Body of pancreas (tissue), 4 donors: ENCODE results near the gene CEP120.

Experiments used
- POLR2A ChIP-seq, 3 donors: fragments of 450-650 bp; IDR thresholded peaks; one replicate each; pipeline ENCODE4 v1.6.1; 2016; ENCODE audit warnings: antibody characterized with exemption in 3 of 3, mild to moderate bottlenecking in 2 of 3
- TF ChIP-seq, protein P1 (sequence below), 7 experiments: fragments of 450-650 bp in 4 of 7; fragments of 200-600 bp in 3 of 7; sonication (generic) in 3 of 7; IDR thresholded peaks; one replicate each; pipeline ENCODE4 v1.5.1; 2016 to 2019; ENCODE audit warnings: antibody characterized with exemption in 7 of 7

DNA sequence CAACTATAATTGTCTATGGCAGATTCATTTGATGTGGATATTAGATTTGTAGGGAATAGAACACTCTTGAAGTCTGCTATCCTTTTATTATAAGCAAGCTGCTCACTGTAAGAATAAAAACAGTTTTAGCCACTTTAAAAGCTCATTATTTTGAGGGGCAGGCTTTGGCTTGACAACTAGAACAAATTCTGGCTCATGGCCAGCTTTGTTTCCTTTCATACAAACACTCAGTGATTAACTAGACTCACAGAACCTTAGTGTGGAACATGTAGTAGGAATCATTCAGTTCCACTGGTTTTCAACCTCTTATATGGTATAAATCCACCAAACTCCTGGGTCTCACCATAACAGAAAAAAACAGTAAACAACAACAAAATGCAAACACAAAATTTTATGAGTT, 27.4 kb upstream of the CEP120 start:
- TF ChIP-seq POLR2A (IDR thresholded peaks at IDR 0.05): no peak
- TF ChIP-seq, protein P1, sequence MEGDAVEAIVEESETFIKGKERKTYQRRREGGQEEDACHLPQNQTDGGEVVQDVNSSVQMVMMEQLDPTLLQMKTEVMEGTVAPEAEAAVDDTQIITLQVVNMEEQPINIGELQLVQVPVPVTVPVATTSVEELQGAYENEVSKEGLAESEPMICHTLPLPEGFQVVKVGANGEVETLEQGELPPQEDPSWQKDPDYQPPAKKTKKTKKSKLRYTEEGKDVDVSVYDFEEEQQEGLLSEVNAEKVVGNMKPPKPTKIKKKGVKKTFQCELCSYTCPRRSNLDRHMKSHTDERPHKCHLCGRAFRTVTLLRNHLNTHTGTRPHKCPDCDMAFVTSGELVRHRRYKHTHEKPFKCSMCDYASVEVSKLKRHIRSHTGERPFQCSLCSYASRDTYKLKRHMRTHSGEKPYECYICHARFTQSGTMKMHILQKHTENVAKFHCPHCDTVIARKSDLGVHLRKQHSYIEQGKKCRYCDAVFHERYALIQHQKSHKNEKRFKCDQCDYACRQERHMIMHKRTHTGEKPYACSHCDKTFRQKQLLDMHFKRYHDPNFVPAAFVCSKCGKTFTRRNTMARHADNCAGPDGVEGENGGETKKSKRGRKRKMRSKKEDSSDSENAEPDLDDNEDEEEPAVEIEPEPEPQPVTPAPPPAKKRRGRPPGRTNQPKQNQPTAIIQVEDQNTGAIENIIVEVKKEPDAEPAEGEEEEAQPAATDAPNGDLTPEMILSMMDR (IDR thresholded peaks at IDR 0.05): no peak
